Middle frontal gyrus (tissue), 1 donor: ENCODE results near the gene ALPG.
"Not testable (repeated sequence)": the region's sequence is repeated elsewhere in the genome, so short reads cannot be mapped to it uniquely, and the experiment has no call there.

Experiments
- DNase-seq: peaks from one replicate; pipeline ENCODE4 v3.0.0-alpha.2; 2015; ENCODE audit warnings: low spot score; ENCODE audit errors: extremely low spot score

Gene ALPG

DNA sequence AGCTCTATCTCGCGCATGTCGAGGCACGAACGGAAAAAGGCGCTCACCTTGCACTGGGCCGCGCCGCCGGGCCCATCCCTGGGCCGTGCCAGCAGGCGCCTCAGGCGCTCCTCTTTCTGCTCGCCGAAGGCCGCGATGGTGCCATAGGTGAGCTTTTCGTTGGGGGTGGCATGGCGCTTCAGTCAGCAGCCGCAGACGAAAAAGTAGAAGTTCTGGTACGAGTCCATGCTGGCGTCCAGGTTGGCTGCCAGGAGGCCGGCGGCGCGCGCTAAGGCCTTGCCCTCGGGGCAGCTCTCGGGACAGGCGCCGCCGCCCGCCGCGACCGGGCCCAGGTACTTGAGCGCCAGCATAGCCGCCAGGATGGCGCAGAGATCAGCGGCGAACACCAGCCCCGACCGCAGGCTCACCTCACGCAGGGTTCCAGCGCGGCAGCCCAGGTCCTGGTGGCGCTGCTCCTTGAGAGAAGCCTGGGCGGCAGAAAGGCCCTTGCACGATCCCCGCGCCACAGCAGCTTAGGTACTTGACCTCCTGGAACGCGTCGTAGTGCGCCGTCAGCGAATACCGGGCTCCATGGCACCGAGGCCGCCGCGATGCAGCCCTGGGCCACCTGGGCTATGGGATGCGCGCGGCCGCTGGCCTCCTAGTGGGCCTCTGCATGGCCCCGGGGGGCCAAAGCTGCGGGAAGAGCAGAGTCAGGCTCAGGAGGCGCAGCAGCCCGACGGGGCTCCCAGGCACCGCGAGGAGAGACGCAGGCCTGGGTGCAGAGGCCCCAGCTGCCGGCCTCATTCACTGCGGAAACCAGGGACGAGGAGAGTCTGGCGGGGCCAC lies 12.8 kb downstream of the ALPG start:
- DNase-seq = no peak

GRCh38 chr2:232420073-232420454 lies 13.4 kb downstream of the ALPG start:
- no peak for DNase-seq

DNA sequence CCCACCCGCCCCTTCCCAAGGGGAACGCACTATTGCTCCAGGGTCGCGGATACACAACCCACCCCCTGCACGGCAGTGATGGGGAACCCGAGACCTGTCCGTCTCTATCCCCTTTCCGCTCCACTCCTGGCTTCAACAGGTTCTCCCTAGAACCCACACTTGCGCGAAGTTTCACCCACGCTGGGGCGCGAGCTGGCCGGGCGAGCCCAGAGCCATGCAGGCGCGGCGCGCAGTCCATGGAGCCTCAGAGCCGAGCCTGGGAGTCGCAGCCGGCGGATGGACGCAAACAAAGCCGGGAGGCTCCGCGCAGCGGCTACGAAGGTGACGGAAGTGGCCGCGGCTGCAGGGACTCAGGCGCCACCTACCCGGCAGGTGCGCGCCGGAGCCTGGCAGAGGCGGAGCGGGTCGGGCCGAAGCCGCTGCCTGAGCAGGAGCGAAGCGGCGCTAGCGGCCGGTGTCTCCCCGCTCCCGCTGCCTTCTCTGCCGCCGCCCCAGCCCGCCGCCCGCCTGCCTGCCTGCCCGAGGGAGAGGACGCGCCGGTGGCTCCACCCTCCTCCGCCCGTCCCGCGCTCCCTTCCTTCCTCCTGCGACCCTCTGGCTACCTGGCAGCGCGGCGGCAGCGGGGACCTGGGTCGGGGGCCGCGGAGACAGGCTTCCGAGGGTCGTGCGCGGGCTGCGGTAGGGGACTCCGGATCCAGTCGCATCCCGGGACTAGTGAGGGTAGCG lies 14.0 kb downstream of the ALPG start:
- no peak for DNase-seq

DNA sequence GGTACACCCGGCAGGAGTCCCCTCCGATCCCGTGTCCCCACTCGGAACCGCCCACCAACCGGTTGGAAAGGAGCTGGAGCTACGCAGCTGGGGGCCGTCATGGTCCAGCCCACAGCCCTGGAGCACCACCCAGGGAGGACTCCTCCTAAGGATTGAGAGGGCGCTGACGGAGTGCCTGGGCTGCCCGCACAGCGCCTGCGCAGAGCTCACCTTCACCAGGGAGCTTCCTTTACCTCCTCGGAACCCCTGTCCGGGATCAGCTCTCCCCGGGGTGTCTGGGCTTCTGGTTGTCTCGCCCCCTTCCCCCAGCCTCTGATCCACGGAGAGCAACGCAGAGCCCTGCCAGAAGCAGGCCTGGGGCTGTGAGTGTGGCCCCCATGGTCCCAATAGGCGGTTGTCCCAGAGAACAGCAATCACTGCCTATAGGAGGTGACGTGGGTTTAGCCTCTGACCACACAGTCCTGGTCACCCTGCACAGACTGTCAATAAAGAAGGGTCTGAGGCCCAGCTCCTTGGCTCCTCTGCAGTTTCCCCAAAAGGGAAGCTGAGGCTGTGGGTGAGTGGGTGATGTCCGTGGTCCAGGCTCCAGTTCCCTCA lies 14.6 kb downstream of the ALPG start:
- no peak for DNase-seq

DNA sequence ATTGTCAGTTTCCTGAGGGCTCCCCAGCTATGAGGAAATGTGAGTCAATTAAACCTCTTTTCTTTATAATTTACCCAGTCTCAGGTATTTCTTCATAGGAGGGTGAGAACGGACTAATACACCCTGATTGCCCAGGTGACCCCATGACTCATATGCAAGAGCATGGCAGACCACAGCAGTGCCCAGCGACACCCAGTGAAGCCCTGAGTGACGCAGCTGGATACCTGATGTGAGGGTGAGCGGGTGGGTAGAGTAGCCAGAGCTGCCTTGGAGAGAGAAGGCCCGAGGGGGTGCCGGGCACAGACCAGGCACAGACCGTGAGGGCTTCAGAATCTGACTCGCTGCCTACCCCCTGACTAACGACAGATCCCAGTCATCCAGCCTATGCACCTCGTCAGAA lies 15.4 kb downstream of the ALPG start:
- DNase-seq = no peak

DNA sequence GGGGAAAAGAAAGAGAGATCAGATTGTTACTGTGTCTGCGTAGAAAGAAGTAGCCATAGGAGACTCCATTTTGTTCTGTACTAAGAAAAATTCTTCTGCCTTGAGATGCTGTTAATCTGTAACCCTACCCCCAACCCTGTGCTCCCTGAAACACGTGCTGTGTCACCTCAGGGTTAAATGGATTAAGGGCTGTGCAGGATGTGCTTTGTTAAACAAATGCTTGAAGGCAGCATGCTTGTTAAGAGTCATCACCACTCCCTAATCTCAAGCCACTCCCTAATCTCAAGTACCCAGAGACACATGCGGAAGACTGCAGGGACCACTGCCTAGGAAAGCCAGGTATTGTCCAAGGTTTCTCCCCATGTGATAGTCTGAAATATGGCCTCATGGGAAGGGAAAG lies 16.4 kb downstream of the ALPG start:
- DNase-seq = not testable (repeated sequence)

GRCh38 chr2:232423407-232423806 lies 16.8 kb downstream of the ALPG start:
- DNase-seq = not testable (repeated sequence)

GRCh38 chr2:232431705-232432590 lies 25.3 kb downstream of the ALPG start:
- DNase-seq = no peak

DNA sequence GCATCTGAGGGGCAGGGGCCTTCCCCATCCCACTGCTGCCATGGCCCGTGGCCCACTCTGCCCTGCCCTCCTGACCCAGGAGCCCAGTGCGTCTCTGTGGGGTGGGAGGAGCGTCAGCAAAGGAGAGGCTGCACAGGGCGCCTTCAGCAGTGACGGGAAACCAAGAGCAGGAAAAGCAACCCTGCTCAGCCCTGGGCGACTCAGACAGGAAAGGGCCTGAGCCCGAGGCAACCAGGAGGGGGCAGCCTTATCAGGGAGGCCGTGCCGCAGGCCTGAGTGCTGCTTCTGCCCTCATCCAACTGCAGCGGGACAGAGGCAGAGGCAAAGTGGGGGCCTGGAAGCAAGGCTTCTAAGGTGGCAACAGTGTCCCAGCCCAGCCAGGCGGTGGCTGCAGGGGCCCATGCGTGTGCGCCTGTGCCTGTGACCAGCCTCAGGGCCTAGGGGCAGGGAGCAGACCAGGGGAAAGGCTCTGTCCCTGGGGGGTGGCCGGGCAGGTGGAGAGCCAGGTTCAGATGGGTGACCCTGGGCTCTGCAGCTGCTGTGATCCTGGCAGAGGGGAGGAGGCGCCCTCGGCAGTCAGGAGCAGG lies 26.0 kb downstream of the ALPG start:
- DNase-seq = no peak

DNA sequence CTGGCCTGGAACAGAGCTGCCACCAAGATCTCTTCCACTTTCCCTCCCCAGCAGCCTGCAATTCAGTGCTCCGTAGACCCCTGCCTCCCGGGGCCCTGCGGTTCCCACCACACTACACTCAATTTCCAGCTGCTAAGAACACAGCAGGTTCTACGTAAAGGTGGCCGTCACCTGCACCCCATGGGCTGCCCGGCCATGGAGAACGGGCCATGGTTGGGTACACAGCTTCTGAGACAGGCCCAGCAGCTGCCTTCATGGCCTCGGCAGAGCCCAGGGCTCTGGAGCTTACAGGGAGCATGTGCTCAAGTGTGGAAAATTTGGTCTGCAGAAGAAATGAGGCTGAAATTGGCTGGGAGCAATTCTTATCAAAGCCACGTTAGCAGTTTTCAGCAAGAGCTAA lies 27.0 kb downstream of the ALPG start:
- not testable (repeated sequence) for DNase-seq

DNA sequence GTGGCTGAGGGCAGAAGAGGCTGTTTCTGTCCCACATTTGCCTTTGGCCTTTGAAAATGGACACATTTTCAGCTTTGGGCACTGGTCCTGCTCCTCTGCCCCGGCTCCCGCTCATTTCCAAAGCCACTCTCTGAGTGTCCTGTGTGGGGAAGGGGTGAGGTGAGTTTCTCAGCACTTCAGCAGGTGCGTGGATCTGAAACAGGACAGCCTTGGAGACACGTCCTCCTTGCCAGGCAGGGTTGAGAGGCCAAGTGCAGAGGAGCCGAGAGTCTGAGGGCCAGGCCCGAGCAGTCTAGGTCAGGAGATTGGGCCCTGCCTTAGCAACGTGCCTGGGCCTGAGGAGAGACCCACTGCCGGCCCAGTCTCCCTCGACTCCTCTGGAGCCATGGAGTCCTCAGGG lies 27.4 kb downstream of the ALPG start:
- no peak for DNase-seq

- DNase-seq = no peak
Observed at GRCh38 chr2:232434563-232435374, 28.1 kb downstream of the ALPG start.

GRCh38 chr2:232435375-232435648 lies 28.7 kb downstream of the ALPG start:
- DNase-seq = no peak

DNA sequence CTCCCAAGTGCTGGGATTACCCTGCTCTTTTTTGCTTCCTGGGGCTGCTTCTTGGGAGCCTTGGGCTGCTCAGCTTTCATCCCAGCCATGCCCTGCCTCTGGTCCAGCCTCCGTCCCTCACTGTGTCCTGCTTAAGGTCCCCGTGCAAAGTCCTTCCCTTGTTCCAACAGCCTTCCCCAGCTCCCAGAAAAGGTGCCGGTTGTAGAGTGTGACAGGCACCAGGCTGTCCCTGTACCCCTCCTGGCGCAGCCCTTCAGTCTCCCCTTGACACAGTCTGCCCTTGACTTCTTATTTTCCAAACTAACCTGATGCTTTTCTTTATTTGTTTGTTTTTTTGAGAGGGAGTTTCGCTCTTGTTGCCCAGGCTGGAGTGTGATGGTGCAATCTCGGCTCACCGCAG lies 29.2 kb downstream of the ALPG start:
- DNase-seq = no peak

DNA sequence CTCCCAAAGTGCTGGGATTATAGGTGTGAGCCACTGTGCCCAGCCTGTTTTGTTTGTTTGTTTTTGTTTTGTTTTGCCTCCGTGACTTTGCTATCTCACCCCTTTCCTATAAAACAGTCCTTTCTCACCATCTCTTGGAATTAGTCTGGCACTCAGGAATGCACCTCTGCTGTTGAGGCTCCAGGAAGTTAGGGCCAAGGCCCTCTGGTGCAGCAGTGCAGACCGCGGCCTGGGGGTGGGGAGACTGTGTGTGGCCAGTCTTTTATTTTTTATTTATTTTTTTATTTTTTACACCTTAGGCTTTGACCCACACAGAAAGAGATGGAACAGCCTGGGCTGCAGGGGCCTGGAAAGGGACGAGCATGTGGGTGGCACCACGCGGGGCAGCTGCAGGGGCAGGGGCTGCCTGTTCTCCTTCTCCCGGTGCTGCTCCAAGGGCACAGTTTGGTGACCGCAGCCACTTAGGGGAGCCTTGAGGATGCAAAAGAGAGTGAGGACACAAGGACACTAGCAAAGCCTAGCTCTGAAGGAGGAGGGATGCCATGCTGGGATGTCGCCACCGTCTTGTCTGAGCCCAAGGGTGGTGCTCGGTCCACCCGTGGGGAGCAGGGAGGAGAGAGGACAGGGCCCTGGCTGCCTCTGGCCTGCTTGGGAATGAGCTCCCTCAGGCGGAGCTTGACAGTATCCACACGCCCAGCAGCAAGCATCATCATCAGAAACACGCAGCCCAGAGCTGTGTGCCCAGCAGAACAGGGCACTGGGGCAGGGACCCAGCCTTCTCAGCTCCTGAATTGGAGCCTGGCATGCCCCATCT lies 29.9 kb downstream of the ALPG start:
- no peak for DNase-seq

GRCh38 chr2:232437195-232437571 lies 30.5 kb downstream of the ALPG start:
- no peak for DNase-seq

GRCh38 chr2:232438091-232438490 lies 31.4 kb downstream of the ALPG start:
- DNase-seq = no peak

- no peak for DNase-seq
Observed at GRCh38 chr2:232438951-232439757, 32.5 kb downstream of the ALPG start.

GRCh38 chr2:232439758-232440135 lies 33.1 kb downstream of the ALPG start:
- DNase-seq = no peak
